ENCODE results near the gene IL1RAPL1. TPM values are rescaled to one million over a fixed set of nuclear protein-coding genes. Genes with fewer than 3 reads are reported as not detected.

Gene IL1RAPL1
- total and polyA plus RNA-seq, 8 donors = 0.60 to 1.4 (median 0.95) TPM; not detected in 2

- no peak for ATAC-seq
These were observed 549.7 kb downstream of the IL1RAPL1 start for GRCh38 chrX:29136904-29137303.

GRCh38 chrX:29138003-29138402, 550.8 kb downstream of the IL1RAPL1 start:
- ATAC-seq (no peak), DNase-seq (no peak)
- H3K36me3 ChIP-seq = no peaks in the 10 kb centered on the region
- no peaks in the 10 kb centered on the region for H3K9me3 ChIP-seq
- H3K27ac ChIP-seq = no peak overlapping the region
- no peak overlapping the region for H3K4me3 ChIP-seq
- intact Hi-C loops (cut with DNase I) = no loop called here
- H3K27me3 ChIP-seq = no peaks in the 10 kb centered on the region
- TF ChIP-seq, protein P1, sequence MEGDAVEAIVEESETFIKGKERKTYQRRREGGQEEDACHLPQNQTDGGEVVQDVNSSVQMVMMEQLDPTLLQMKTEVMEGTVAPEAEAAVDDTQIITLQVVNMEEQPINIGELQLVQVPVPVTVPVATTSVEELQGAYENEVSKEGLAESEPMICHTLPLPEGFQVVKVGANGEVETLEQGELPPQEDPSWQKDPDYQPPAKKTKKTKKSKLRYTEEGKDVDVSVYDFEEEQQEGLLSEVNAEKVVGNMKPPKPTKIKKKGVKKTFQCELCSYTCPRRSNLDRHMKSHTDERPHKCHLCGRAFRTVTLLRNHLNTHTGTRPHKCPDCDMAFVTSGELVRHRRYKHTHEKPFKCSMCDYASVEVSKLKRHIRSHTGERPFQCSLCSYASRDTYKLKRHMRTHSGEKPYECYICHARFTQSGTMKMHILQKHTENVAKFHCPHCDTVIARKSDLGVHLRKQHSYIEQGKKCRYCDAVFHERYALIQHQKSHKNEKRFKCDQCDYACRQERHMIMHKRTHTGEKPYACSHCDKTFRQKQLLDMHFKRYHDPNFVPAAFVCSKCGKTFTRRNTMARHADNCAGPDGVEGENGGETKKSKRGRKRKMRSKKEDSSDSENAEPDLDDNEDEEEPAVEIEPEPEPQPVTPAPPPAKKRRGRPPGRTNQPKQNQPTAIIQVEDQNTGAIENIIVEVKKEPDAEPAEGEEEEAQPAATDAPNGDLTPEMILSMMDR (IDR thresholded peaks at IDR 0.05) = no peak
- no peaks in the 10 kb centered on the region for H3K4me1 ChIP-seq

More at GRCh38 chrX:29136904-29137303, 549.7 kb downstream of the IL1RAPL1 start:
- Histone ChIP-seq H3K27me3 (no peaks in the 10 kb centered on the region), H3K4me3 (no peak overlapping the region), H3K27ac (no peak overlapping the region), H3K36me3 (no peaks in the 10 kb centered on the region), H3K9me3 (no peaks in the 10 kb centered on the region), H3K4me1 (no peaks in the 10 kb centered on the region)
- intact Hi-C loops (cut with DNase I) = no loop called here
- TF ChIP-seq, protein P1 (IDR thresholded peaks at IDR 0.05) = no peak
- no peak for DNase-seq

DNA sequence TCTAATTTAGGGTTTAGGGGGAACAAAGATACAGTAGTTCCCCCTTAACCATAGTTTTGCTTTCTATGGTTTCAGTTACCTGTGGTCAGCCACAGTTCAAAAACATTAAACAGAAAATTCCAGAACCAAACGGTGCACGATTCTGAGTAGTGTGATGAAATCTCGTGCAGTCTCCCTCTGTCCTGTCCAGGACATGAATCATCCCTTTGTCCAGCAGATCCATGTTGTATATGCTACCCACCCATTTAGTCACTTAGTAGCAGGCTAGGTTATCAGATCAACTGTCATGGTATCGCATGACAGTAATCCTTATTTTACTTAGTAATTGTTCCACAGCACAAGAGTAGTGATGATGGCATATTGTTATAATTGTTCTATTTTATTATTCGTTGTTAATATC, 556.1 kb downstream of the IL1RAPL1 start:
- H3K4me3 ChIP-seq = no peak overlapping the region
- H3K4me1 ChIP-seq = no peaks in the 10 kb centered on the region
- no peaks in the 10 kb centered on the region for H3K9me3 ChIP-seq
- H3K36me3 ChIP-seq = no peaks in the 10 kb centered on the region
- H3K27ac ChIP-seq = no peak overlapping the region
- H3K27me3 ChIP-seq = no peaks in the 10 kb centered on the region
- DNase-seq = no peak
- TF ChIP-seq, protein P1 (IDR thresholded peaks at IDR 0.05) = no peak
- no peak for ATAC-seq
- intact Hi-C loops (cut with DNase I) = no loop called here

GRCh38 chrX:29143756-29144155, 556.5 kb downstream of the IL1RAPL1 start:
- no peaks in the 10 kb centered on the region for H3K4me1 ChIP-seq
- intact Hi-C loops (cut with DNase I) = no loop called here
- H3K27me3 ChIP-seq = no peaks in the 10 kb centered on the region
- ATAC-seq (no peak), DNase-seq (no peak)
- no peaks in the 10 kb centered on the region for H3K9me3 ChIP-seq
- TF ChIP-seq, protein P1 (IDR thresholded peaks at IDR 0.05) = no peak
- H3K36me3 ChIP-seq = no peaks in the 10 kb centered on the region
- no peak overlapping the region for H3K27ac ChIP-seq
- H3K4me3 ChIP-seq = no peak overlapping the region

DNA sequence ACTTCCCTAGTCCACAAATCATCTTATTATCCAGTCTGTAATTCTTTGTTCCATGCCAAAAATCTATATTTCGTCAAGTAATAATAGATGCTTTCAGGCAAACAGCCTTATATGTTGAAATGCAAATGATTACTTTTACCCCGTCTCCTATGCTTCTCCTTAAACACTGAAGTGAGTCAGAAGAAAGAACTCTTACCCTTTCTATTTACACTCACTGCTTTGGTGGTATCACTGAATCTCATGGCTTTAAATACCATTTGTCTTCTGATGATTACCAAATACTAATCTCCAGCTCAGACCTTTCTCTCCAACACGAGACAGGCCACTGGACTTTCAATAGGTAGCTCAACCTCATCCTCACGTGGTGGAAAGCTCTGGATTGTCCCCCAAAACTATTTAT, 558.1 kb downstream of the IL1RAPL1 start:
- Histone ChIP-seq H3K4me1 (no peaks in the 10 kb centered on the region), H3K9me3 (no peaks in the 10 kb centered on the region), H3K4me3 (no peak overlapping the region), H3K27ac (no peak overlapping the region), H3K36me3 (no peaks in the 10 kb centered on the region), H3K27me3 (no peaks in the 10 kb centered on the region)
- ATAC-seq (no peak), DNase-seq (no peak)
- TF ChIP-seq, protein P1 (IDR thresholded peaks at IDR 0.05) = no peak
- intact Hi-C loops (cut with DNase I) = no loop called here
